NCI-H2029 treated with DMSO at 0.1 percent for 48 hours (cell line): ENCODE measurements around the gene CHD3.
"Not testable (repeated sequence)": the region's sequence is repeated elsewhere in the genome, so short reads cannot be mapped to it uniquely, and the experiment has no call there.

Experiments used
- DNase-seq: peaks from one replicate; lab custom pipeline; 2025; lab: John Stamatoyannopoulos, UW

Gene CHD3

GRCh38 chr17:7849751-7850504 is 38.7 kb upstream of the CHD3 start:
- DNase-seq, result no peak

- DNase-seq, result no peak
Measured at GRCh38 chr17:7850701-7851437, 37.7 kb upstream of the CHD3 start.

GRCh38 chr17:7851438-7852261 is 36.9 kb upstream of the CHD3 start:
- peak; percentile 41 for DNase-seq

GRCh38 chr17:7852262-7852670 is 36.3 kb upstream of the CHD3 start:
- DNase-seq, result no peak

- DNase-seq, result no peak
Measured at GRCh38 chr17:7852919-7853690, 35.5 kb upstream of the CHD3 start.

- DNase-seq, result no peak
Measured at GRCh38 chr17:7853691-7854038, 34.9 kb upstream of the CHD3 start.

GRCh38 chr17:7854078-7854777 is 34.4 kb upstream of the CHD3 start:
- DNase-seq, result no peak

- DNase-seq, result no peak
Measured at GRCh38 chr17:7854851-7855659, 33.5 kb upstream of the CHD3 start, which contains the start of gene TMEM88. Gene TMEM88, plus strand, starts transcription at chr17:7855066. Its CDS starts 9 bp downstream, at chr17:7855075.

- DNase-seq, result no peak
Measured at GRCh38 chr17:7855660-7856010, 33.0 kb upstream of the CHD3 start.

- DNase-seq, result no peak
Measured at GRCh38 chr17:7856011-7856810, 32.4 kb upstream of the CHD3 start.

GRCh38 chr17:7856811-7857712 is 31.5 kb upstream of the CHD3 start, which contains the start of gene NAA38:
Gene NAA38, minus strand, starts transcription at chr17:7857559. Its CDS starts 96 bp downstream, at chr17:7857463.
- DNase-seq, result peak; percentile 90

GRCh38 chr17:7857713-7858521 is 30.7 kb upstream of the CHD3 start, which contains the start of gene CYB5D1:
Gene CYB5D1, plus strand, starts transcription at chr17:7858003. Its CDS starts 132 bp downstream, at chr17:7858135.
- peak; percentile 86 for DNase-seq

- no peak for DNase-seq
Measured at GRCh38 chr17:7858522-7858810, 30.1 kb upstream of the CHD3 start.

GRCh38 chr17:7859028-7859427 is 29.6 kb upstream of the CHD3 start:
- no peak for DNase-seq

GRCh38 chr17:7862692-7863437 is 25.7 kb upstream of the CHD3 start:
- peak; percentile 47 for DNase-seq

GRCh38 chr17:7864384-7864783 is 24.2 kb upstream of the CHD3 start:
- not testable (repeated sequence) for DNase-seq
